GM12865 (cell line): Measurements from ENCODE around the gene RFX2.
"Not testable (repeated sequence)": the region's sequence is repeated elsewhere in the genome, so short reads cannot be mapped to it uniquely, and the experiment has no call there.

Experiments used
- DNase-seq: peaks from one replicate; pipeline ENCODE4 v3.0.0; 2010; ENCODE audit warnings: low read depth
- H3K4me3 ChIP-seq: 2 replicates; pipeline ENCODE4 v1.5.1; 2011; ENCODE audit warnings: mild to moderate bottlenecking, low read depth, low read length, control low read depth
- CTCF ChIP-seq: IDR thresholded peaks from 2 replicates; pipeline ENCODE4 v1.5.1; 2011; ENCODE audit warnings: low read length, control low read depth, low read depth, inconsistent platforms; ENCODE audit not compliant: insufficient read depth; ENCODE audit errors: missing control alignments

The RFX2 gene

GRCh38 chr19:6011206-6011605 lies 99.1 kb downstream of the RFX2 start:
- no peak for DNase-seq
- no peak overlapping the region for H3K4me3 ChIP-seq
- no peak for TF ChIP-seq CTCF

- DNase-seq, result no peak
- TF ChIP-seq CTCF, result no peak
- H3K4me3 ChIP-seq, result no peak overlapping the region
Measured at GRCh38 chr19:6010107-6010506, 100.2 kb downstream of the RFX2 start.

- DNase-seq, result no peak
- H3K4me3 ChIP-seq, result no peak overlapping the region
- no peak for TF ChIP-seq CTCF
Measured at GRCh38 chr19:6007866-6008265, 102.4 kb downstream of the RFX2 start.

- TF ChIP-seq CTCF, result no peak
- DNase-seq, result no peak
- H3K4me3 ChIP-seq, result no peak overlapping the region
Measured at GRCh38 chr19:6006896-6007295, 103.4 kb downstream of the RFX2 start.

GRCh38 chr19:6006070-6006446 lies 104.2 kb downstream of the RFX2 start:
- not testable (repeated sequence) for H3K4me3 ChIP-seq, DNase-seq

- no peak overlapping the region for H3K4me3 ChIP-seq
- no peak for TF ChIP-seq CTCF
- no peak for DNase-seq
Measured at GRCh38 chr19:6005321-6006069, 104.8 kb downstream of the RFX2 start.

- no peak for DNase-seq
- H3K4me3 ChIP-seq, result no peak overlapping the region
- no peak for TF ChIP-seq CTCF
Measured at GRCh38 chr19:6003976-6004375, 106.3 kb downstream of the RFX2 start.
